HG03457 (cell line): ENCODE data around the gene GSTA5.
"Not testable (repeated sequence)": the region's sequence is repeated elsewhere in the genome, so short reads cannot be mapped to it uniquely, and the experiment has no call there.

Experiments
- ATAC-seq: cut with Tn5 transposase; IDR thresholded peaks from one replicate; pipeline ENCODE4 v1.9.1; 2021; ENCODE audit warnings: moderate number of reproducible peaks; ENCODE audit not compliant: unreplicated experiment

GSTA5 gene

DNA sequence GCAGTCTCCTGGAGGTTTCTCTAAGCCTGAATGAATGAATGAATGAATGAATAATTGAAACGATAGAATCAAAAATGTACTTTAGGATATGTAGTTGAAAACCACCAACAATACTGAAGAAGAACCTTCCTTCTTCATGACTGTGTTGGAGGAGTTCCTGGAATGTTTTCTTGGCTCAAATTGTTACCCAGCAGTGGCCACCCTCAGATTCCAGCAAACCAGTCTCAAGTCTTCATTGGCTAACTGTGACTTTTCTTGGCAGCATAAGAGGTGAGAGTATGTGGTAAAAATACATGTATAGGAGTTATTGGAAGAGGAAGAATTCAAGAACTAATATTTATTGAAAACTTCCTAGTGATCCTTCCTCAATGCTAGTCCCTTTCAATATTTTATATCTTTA is 41.3 kb downstream of the GSTA5 start:
- ATAC-seq, result not testable (repeated sequence)

DNA sequence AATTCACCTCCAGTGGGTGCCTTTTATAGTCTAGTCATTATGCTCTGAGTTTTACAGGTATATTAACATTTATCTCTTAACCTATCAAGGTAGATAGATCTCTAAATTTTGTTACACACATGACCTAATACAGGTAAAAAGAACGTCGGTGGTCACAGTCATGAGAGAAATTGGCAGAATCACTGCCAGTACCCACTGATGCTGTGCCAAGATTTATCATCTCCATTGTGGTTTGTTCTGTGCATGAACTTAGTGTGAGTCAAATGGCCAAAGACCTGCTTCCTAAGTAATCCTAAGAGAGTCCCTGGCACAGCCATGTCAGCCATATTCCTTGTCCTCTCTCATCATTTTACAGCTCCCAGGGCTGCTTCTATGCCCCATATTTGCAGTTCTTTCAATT is 46.2 kb downstream of the GSTA5 start:
- ATAC-seq, result not testable (repeated sequence)

DNA sequence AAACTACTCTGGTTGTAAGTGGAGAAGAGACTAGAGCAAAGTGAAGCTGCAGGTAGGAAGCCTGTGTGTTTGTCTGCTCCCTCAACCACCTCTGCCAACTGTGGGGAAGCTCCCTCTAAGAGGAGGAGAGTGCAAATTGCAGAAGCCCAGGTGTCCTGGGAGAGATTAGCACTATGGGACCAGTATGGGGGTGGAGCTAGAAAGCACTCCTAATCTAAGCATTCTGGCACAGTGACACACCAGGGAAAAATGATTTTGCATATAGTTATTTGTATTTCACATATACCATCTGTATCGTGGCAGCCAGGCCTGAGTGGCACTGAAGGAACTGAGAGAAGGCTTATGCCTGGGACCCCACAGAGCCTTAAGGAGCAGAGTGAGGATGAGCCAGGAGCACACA is 49.8 kb downstream of the GSTA5 start:
- no peak for ATAC-seq

- not testable (repeated sequence) for ATAC-seq
Measured at GRCh38 chr6:52789658-52790057, 51.0 kb downstream of the GSTA5 start.

GRCh38 chr6:52788478-52788877 is 52.1 kb downstream of the GSTA5 start:
- no peak for ATAC-seq

DNA sequence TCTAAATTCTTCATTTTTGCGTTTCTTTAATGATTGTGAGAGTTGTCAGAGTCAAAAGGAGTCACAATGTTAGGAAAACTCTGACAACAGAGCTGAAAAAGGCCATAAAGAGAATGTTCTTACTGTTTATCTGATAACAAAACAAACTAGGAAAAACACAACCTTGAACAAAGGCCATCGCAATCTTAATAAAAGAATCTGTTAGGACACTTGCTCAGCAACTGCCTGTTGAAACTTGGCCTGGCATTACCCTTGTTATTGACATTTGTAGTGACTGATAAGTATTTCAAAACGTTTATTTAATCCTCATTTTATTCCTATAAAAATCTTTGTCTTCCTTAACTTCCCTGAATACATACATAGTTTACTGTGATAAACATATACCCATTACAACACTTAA is 52.7 kb downstream of the GSTA5 start:
- ATAC-seq, result no peak

DNA sequence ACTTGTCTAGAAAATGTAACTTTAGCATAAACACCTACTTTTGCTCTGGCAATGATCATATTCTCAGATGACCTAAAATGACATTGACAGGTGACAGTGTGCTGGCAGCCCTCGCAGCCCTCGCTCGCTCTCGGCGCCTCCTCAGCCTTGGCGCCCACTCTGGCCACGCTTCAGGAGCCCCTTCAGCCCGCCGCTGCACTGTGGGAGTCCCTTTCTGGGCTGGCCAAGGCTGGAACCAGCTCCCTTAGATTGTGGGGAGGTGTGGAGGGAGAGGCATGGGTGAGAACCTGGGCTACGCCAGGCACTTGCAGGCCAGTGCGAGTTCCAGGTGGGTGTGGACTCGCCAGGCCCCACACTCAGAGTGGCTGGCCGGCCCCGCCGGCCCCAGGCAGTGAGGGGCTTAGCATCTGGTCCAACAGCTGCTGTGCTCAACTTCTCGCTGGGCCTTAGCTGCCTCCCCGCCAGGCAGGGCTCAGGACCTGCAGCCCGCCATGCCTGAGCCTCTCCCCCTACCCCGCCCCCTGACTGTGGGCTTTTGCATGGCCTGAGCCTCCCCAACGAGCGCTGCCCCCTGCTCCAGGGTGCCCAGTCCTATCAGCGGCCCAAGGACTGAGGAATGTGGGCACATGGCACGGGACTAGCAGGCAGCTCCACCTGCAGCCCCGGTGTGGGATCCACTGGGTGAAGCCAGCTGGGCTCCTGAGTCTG is 54.2 kb downstream of the GSTA5 start:
- ATAC-seq, result no peak

GRCh38 chr6:52782696-52783274 is 57.8 kb downstream of the GSTA5 start:
- not testable (repeated sequence) for ATAC-seq

- not testable (repeated sequence) for ATAC-seq
Measured at GRCh38 chr6:52782209-52782608, 58.4 kb downstream of the GSTA5 start.
